Thyroid gland (tissue), 4 donors: ENCODE data around the gene PHOX2A.

Experiments used
- CTCF ChIP-seq, 6 experiments: fragments of 200-600 bp in 3 of 6; fragments of 450-650 bp in 3 of 6; sonication (generic) in 3 of 6; IDR thresholded peaks; one replicate each; pipeline ENCODE4 v1.5.1; 2016 to 2019; ENCODE audit warnings: antibody characterized with exemption in 6 of 6, mild to moderate bottlenecking in 2 of 6, inconsistent platforms in 1 of 6, moderate library complexity in 1 of 6
- POLR2A ChIP-seq, 2 donors: fragments of 450-650 bp; IDR thresholded peaks; one replicate each; pipeline ENCODE4 v1.6.1; 2017; ENCODE audit warnings: antibody characterized with exemption in 2 of 2, mild to moderate bottlenecking in 2 of 2, moderate library complexity in 1 of 2

GRCh38 chr11:72287293-72287692 is 43.3 kb upstream of the PHOX2A start:
- TF ChIP-seq CTCF (IDR thresholded peaks at IDR 0.05) (no peak), POLR2A (IDR thresholded peaks at IDR 0.05) (no peak)
